Measurements from ENCODE around the gene EPB41L4B.

DNA sequence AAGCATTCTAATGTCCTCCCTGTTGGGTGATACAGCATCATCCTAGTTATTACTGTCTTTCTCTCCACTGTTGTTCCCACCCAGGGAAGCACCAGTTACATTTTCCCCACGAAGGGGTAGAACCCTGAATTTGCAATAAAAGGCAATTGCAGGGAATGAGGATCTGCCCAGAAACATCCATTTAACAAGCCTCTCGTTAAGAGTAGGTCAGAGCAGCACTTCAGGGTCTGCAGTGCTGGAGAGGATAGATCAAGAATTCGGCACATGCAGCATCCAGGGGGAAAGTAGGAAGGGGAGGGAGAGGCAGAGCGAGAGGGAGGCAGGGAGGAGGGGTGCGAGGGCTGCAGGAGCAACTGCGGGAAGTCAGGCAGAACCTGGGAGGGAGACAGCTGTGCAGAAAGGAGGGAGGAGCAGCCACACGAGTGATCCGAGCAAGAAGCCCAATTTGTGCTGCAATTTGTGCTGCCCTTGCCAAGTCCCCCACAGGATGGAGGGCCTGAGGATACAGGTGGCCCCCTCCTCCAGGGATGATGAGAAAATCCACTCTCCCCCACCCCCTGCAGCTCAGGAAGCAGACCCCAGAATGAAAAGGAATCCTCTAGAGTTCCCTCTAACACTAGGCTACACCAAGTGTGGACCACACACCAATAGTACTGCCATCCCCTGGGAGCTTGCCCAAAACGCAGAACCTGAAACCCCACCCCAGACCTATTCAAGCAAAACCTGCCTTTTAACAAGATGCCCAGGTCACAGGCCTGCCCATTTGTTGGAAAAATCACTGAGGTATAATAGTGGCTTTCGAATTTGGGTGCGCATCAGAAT is 62.2 kb downstream of the EPB41L4B start:
- TF ChIP-seq, protein P1, sequence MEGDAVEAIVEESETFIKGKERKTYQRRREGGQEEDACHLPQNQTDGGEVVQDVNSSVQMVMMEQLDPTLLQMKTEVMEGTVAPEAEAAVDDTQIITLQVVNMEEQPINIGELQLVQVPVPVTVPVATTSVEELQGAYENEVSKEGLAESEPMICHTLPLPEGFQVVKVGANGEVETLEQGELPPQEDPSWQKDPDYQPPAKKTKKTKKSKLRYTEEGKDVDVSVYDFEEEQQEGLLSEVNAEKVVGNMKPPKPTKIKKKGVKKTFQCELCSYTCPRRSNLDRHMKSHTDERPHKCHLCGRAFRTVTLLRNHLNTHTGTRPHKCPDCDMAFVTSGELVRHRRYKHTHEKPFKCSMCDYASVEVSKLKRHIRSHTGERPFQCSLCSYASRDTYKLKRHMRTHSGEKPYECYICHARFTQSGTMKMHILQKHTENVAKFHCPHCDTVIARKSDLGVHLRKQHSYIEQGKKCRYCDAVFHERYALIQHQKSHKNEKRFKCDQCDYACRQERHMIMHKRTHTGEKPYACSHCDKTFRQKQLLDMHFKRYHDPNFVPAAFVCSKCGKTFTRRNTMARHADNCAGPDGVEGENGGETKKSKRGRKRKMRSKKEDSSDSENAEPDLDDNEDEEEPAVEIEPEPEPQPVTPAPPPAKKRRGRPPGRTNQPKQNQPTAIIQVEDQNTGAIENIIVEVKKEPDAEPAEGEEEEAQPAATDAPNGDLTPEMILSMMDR (conservative IDR thresholded peaks at IDR 0.05 in 1 of 2, IDR thresholded peaks at IDR 0.05 in 1 of 2; ENCODE audit: extremely low read depth in 1 of 2, insufficient read depth in 1 of 2, low read depth in 1 of 2, low read length in 2 of 2), result no peak
- TF ChIP-seq EZH2 (IDR thresholded peaks at IDR 0.05; ENCODE audit: borderline replicate concordance, low read length), result no peak
